Activated CD8-positive, alpha-beta memory T cell treated with anti-CD3 and anti-CD28 coated beads, Interleukin-2, amount 50 U/mL, for 24 hours (primary cell): ENCODE data around the gene TMPRSS11B.
"Not testable (repeated sequence)": the region's sequence is repeated elsewhere in the genome, so short reads cannot be mapped to it uniquely, and the experiment has no call there.

ENCODE experiments used
- DNase-seq: peaks from one replicate; pipeline ENCODE4 v3.0.0-alpha.2; 2020; ENCODE audit errors: extremely low read depth

Gene TMPRSS11B, protein sequence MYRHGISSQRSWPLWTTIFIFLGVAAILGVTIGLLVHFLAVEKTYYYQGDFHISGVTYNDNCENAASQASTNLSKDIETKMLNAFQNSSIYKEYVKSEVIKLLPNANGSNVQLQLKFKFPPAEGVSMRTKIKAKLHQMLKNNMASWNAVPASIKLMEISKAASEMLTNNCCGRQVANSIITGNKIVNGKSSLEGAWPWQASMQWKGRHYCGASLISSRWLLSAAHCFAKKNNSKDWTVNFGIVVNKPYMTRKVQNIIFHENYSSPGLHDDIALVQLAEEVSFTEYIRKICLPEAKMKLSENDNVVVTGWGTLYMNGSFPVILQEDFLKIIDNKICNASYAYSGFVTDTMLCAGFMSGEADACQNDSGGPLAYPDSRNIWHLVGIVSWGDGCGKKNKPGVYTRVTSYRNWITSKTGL

DNA sequence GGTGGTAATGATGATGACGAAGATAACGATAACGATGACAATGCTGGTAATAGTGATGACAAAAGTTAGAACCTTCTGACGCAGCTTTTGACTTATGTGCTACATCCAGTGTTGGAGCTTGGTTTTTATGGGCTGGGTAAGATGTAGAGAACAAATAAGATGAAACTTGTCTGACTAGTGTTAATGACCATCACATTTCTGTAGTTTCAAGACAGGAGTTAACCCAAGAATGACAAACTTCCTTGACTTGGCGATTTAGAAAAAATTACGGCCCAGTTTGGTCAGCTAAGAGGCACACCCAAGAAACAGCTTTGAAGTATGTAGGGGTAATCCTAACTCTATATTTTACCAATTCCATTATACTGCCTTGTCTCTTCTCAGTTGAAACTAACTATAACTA, at the start of gene TMPRSS11B:
TMPRSS11B (minus strand) TSS at position 101 of the 400 bp plus-strand sequence. CDS start 136 bp downstream, outside the sequence.
- no peak for DNase-seq

DNA sequence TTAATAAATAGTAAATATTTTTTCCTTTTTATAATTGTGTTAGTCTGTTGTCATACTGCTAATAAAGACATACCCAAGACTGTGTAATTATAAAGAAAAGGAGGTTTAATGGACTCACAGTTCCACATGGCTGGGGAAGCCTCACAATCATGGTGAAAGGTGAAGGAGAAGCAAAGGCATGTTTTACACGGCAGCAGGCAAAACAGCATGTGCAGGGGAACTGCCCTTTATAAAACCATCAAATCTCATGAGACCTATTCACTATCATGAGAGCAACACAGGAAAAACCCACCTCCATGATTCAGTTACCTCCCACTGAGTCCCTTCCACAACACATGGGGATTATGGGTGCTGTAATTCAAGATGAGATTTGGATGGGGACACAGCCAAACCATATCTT, 45.8 kb upstream of the TMPRSS11B start:
- no peak for DNase-seq

DNA sequence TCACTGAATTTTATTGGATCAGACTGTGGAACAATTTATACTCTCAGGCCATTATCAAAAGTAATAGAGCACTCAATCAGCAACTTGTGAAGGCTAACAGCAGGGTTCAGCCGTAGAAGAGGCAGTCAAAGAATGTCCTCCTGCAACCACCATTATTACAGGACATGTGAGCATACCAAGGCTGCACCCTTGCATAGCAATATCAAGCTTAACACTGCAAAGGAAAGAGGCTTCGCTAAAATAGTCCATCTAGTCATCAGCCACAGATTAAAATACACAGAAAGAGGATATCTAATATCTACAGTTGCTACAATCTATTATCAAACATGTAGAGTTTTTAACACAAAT, 42.9 kb upstream of the TMPRSS11B start:
- no peak for DNase-seq

DNA sequence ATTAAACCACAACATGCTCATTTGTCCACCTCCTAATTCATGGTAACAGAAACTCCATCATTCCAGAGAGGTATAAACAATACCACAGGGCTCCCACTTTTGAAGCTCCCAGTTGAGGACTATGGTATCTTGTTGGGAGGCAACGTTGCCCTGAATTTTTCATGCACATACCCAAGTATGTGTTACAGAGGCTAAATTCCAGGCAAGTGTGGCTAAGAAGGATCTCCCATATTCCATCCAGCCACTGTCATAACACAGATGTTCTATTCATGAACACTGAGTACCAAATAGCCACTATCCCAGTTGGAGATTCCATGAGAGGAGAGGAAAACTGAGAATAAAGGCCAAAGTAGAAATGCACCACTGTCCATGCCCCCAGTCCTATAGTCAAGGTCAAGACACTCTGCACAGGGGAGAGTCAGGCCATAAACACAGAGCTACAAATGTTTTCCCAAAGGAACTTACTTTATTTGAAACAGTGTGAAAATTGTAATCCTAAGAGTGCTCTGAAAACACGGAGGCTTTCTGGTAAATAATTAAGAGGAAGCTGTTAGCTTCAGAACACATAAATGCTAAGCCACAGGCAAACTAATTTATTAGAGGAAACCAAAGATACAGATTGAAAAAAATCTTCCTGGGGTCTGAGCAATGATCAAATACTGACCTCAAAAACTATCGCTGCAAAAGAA, 42.4 kb upstream of the TMPRSS11B start:
- no peak for DNase-seq

DNA sequence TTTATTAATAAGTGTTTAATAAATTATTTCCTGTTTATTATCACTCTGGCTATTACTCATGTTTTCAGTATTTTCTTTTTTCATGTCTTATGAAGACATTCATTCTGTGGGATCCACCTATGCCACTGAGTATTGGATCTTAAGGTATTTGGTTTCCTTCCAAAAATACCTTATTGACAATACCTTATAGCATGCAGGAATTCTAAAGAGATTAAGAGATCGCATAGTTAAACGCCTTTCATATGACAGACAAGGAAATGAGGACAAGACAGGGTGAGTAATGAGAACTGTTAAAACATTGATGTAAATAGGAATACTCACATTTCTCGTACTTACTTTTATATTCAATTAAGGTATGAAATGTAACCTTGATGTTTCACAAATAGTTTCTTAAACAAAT, 38.2 kb upstream of the TMPRSS11B start:
- DNase-seq, result no peak

DNA sequence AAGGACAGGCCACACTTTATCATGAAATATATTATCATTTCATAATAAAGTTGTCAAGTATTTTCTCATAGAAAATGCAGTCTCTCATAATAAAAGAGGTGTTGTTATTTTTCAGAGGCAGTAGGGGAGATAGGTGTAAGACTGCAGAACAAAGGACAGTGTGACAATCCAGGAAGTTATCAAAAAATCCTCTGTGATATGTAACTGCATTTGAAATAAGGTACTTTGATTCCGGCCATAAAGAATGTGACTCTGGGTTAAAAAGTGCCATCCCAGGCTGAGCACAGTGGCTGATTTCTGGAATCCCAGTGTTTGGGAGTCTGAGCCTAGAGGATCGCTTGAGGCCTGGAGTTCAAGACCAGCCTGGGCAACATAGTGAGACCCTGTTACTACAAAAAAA, 37.6 kb upstream of the TMPRSS11B start:
- no peak for DNase-seq

DNA sequence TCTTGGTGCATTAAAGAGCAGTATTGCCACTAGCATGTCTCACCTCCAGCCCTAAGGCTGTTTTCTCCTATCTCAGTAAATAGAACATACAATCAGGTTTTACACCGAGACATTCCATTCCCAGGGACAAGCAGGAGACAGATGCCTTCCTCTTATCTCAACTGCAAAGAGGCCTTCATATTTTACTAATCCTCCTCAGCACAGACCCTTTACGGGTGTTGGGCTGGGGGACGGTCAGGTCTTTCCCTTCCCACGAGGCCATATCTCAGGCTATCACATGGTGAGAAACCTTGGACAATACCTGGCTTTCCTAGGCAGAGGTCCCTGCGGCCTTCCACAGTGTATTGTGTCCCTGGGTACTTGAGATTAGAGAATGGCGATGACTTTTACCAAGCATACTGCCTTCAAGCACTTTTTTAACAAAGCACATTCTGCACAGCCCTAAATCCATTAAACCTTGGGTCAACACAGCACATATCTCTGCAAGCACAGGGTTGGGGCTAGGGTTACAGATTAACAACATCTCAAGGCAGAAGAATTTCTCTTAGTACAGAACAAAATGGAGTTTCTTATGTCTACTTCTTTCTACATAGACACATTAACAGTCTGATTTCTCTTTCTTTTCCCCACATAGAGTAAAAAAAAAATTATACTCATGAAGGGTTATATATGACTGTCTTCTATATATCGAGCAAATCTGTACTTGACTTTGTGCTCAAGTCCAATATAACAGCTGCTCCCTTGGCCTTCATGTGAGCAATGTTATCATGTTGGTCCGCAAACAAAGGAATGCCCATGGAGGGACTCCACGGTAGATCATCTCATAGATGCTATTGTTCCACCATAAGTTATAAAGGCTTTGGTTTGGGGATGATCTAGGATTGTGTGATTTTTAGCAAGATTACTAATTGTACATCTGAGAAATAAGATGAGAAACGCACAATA, 36.6 kb upstream of the TMPRSS11B start:
- DNase-seq, result not testable (repeated sequence)

DNA sequence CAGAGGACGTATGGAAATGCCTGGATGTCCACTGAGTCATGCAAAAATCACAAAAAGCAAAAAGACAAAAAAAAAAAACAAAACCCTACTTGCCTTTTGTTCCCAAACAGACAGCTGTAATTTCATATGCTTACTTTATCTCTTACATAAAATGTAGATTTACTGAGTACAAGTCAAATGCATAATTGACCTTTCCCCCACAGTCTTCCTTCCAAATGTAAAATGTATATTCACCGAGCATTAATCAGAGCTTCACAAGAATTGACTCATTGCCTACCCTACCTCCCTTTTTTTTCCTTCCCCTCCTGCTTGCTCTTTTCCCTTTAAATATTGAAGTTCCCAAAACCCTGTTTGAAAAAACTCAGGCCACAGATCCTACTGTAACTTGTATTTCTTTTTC, 32.5 kb upstream of the TMPRSS11B start:
- DNase-seq, result no peak

DNA sequence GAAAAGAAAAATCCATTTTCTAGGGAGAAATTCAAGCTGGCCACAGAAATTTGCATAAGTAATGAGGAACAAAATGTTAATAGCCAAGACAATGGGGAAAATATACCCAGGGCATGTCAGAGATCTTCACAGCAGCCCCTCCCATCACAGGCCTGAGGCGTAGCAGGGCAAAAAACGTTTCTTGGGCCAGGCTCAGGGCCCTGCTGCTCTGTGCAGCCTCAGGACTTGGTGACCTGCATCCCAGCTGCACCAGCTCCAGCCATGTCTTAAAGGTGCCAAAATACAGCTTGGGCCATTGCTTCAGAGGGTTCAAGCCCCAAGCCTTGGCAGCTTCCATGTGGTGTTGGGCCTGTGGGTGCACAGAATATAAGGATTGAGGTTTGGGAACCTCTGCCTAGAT, 32.1 kb upstream of the TMPRSS11B start:
- DNase-seq, result no peak

DNA sequence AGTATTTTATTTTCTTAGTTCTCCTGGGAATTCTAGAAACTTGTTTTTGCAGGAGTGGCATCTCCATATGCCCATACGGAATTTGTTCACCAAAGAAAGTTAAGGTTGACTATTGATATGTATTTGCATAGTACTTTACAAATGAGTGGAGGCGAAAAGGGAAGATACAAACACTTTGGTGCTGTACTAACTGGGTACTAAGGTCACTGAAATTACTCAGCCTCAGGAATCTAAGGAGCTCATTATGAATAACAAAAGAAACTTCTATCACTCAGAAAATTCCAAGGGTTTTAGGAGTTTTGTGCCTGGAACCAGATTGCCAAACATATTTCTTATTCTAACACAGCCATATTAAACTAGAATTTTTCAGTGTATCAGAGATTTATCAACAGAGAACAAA, 27.4 kb upstream of the TMPRSS11B start:
- no peak for DNase-seq

DNA sequence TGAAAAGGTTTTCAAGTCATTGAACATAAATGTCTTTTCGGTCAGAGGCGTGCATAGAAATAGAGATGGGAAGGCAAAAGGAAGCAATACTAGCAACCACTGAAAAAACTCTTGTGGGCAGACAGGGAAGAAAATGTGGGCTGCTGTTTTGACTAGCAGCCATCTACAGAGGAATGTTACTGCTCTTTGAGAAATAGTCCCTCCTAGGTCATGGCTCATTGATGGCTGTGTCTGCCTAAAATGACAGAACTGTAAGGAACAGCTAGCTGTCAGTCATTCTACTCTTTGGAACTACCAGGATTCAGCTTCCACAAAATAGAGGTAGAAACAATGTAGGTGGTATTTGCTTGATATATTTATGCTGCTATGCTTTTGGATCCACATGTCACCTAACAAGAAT, 26.9 kb upstream of the TMPRSS11B start:
- no peak for DNase-seq

DNA sequence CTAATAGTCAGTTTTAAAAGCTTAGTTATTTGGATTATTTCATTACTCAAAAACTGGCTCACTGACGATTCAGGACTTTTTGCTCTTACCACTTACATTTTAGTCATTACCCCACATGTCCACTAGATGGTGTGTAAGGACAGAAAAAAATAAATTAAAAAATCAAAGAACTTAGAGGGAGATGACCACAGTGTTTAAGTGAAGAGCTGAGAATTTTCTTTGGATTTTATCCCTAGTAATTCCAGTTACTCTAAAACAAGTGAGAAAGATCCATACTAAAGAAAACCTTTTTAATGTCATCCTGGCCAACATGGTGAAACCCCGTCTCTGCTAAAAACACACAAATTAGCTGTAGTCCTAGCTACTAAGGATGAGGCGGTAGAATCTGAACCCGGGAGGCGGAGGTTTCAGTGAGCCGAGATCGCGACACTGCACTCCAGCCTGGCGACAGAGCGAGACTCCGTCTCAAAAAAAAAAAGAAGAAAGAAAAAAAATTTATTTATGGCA, 26.4 kb upstream of the TMPRSS11B start:
- DNase-seq, result no peak

DNA sequence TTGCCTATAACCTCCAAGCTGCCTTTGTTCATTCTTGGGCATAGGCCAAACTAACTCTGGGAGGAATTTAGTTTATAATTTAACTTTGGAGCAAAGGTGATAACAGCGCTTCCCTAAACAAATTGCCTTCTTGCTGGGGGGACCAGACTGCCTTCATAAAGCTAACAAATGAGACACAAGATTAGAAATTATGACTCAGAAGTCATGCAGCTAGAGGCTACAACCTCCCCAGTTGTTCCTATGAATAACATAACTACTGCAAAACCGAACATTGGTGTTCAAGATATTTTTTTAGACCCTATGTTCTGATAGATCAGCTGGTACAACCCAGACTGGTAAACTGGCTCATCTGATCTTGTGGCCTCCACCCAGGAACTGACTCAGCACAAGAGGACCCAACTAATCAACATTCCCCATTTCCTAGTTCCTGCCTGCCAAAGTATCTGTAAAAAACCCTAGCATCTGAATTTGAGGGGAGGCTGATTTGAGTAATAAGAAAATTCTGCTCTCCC, 22.0 kb upstream of the TMPRSS11B start:
- no peak for DNase-seq

DNA sequence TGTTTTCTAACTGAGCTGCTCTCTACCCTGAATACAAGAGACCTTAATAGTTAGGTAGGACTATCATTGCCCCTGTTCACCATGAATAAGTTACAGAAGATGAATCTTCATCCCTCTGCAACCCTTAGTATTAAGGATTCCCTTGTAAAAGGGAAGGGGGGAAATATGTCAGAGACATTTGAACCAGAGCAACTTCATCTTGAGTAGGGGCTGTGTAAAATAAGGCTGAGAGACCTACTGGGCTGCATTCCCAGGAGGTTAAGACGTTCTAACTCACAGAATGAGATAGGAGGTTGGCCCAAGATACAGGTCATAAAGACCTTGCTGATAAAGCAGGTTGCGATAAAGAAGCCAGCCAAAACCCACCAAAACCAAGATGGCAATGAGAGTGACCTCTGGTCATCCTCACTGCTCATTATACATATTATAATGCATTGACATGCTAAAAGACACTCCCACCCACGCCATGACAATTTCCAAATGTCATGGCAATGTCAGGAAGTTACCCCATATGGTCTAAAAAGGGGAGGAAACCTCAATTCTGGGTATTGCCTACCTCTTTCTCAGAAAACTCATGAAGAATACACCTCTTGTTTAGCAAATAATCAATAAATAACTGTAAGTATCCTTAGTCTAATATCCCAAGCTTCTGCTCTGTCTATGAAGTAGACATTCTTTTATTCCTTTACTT, 19.5 kb upstream of the TMPRSS11B start:
- DNase-seq, result no peak

DNA sequence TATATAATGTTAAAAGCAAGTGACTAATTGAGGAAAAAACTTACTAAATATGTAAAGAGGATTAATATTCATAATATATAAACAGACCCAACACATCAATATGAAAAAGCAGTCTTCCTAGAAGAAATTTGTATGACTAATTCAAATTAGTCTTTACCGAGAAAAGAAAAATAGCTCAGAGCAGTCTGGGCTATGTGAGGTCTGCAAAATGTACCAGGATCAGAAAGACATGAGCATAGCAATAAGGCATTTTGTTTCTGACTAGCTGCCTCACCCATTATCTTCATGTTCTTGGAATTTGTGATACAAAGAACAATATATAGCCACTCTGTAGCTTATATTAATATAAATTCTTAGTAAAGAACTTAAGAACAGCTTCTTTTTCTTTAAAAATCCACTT, 13.7 kb upstream of the TMPRSS11B start:
- no peak for DNase-seq

DNA sequence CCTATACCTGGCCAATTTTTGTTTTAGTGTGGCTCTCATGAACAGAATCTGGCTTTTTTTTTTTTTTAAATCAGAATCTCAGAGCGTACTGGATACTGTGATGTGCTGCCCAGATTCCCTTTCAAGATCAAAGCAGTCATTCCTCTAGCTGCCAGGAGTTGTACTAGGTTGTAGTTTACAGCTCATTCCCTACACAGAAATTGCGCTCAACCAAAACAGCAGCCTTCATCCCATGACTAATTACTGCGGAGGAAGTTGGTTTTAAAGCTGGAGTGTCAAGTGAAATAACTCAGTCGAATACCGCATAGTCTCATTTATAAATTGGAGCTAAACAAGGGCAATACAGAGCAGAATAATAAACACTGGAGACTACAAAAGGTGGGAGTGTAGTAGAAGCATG, 12.2 kb upstream of the TMPRSS11B start:
- no peak for DNase-seq

DNA sequence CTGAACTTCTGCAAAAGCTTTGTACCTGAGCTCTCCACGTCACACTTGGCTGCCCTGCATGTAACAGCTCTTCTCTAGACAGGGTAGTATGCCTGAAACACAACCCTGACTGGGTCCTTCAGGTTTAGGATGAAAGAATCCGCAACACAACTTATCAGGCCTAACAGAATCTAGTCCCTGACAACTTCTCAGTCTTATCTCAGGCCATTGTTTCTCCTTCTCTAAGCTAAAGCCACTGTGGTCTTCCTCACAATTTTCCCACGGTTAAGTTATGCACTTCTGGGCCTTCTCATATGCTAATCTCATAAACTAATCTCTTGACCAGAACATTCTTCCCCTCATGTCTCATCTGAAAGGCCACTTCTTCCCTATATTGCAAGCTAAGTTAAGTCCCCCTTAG, 10.8 kb upstream of the TMPRSS11B start:
- no peak for DNase-seq

DNA sequence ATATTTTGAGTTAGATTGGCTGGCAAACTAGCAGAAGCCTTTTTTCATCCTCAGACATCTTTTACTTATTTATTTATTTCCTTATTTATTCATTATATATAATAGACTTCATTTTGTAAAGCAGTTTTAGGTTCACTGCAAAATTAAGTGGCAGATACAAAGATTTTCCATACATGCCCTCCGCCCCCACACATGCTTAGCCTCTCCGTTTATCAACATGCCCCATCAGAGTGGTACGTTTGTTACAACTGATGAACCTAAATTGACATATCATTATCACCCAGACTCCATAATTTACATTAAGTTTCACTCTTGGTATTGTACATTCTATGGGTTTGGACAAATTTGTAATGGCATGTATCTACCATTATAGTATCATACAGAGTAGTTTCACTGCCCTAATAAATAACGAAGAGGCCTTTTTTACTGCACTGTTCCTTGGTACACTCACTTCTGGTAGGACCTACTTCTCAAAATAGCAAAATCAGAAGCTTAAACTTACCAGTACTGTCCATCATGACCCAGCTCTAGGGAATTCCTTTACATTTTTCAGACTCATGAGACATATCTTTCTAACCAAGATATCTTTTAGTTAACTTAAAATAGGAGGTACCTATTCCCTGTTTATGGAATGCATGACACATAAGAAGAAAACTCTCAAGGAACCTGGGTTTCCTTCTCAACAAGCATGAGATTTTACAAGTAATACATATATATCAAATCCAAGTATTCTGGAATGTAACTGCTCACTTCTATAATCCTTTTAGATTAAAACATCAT, 4.8 kb upstream of the TMPRSS11B start:
- DNase-seq, result no peak

DNA sequence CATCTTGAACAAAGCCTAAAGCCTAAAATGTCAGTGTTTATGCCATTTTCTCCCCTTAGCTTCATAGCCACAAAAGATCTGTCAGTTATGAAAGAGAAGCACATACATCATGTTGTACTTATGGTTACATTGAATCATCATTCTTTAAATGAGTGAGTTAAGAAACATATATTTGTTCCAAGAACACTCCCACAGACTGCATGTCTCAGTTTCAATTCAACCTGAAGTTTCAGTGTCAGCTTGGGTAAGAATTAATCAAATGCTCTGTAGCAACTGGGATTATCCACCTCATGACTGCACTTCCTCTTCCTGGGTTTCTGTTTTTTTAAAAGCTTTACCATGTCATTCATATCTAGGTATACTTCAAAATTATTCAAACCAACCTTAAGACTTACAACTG, 3.9 kb upstream of the TMPRSS11B start:
- no peak for DNase-seq

DNA sequence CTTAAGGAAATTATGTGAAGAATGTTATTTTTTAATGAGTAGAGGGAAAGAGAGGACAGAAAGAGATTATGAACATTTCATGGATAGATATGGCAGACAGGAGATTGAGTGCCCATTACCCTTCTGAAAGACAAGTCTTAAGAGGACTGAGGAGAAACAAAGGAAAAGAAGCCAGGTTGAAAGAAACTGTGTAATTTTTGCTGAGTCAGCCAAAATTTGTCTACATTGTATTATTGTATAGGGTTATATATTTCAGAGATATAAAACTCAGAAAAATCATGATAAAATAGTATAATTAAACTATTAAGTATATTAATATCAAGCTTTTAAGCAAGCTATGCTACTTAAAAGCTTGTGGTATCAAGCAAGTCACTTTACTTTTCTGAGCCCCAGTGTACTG, 4.9 kb downstream of the TMPRSS11B start:
- no peak for DNase-seq

DNA sequence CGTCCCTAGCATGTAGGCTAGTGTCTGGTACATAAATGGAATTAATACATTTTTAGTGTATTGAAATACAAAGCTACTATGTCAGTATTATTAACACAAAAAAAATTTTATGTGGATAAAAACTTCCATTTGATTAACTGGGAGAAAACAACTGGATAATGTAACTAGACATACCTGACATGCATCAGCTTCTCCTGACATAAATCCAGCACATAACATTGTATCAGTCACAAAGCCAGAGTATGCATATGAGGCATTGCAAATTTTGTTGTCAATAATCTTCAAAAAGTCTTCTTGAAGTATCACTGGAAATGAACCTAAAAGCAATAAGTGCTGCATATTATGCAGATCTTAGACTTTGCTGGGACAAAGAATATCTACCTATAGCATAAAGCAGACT, 16.9 kb downstream of the TMPRSS11B start:
- DNase-seq, result no peak
